ENCODE measurements around the gene GAS7.

GAS7 gene

GRCh38 chr17:9878356-9878755 is 320.1 kb downstream of the GAS7 start:
- peaks cover 8% of the 10 kb centered on the region for H3K9me3 ChIP-seq (ENCODE audit: severe bottlenecking)
- H3K36me3 ChIP-seq: no peaks in the 10 kb centered on the region
- DNase-seq: no peak
- H3K27ac ChIP-seq: no peak overlapping the region
- H3K4me3 ChIP-seq (ENCODE audit: low read depth, low read length): no peak overlapping the region
- H3K27me3 ChIP-seq (ENCODE audit: insufficient read depth, low read depth, severe bottlenecking): no peaks in the 10 kb centered on the region
- TF ChIP-seq CTCF (IDR thresholded peaks at IDR 0.05; ENCODE audit: low read depth, low read length): no peak

GRCh38 chr17:9875441-9875840 is 323.0 kb downstream of the GAS7 start:
- Histone ChIP-seq H3K27ac (no peak overlapping the region), H3K9me3 (ENCODE audit: severe bottlenecking) (no peaks in the 10 kb centered on the region), H3K27me3 (ENCODE audit: insufficient read depth, low read depth, severe bottlenecking) (no peaks in the 10 kb centered on the region), H3K36me3 (no peaks in the 10 kb centered on the region), H3K4me3 (ENCODE audit: low read depth, low read length) (no peak overlapping the region)
- DNase-seq: no peak
- TF ChIP-seq CTCF (IDR thresholded peaks at IDR 0.05; ENCODE audit: low read depth, low read length): no peak

DNA sequence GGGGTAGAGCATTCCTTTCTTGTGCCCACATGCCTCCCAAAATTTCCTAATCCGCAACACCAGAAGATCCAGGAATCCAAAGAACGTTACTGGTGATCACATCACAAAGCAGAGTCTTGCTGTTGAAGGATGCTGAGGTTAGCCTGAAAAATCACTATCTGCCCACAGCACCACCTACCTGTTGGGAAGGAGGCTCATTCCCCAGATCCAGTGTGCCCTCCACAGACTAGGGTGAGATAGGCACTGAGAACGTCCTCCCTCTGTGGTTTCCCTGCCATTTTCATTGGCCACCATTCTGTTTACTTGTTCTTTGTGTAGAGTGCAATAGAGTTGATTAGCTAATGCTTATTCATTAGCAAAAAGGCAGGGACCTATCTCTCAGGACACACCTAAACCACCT is 323.7 kb downstream of the GAS7 start:
- TF ChIP-seq CTCF (IDR thresholded peaks at IDR 0.05; ENCODE audit: low read depth, low read length): peak; percentile 28; the same call in 1 of the 2 replicates
- H3K27ac ChIP-seq: no peak overlapping the region
- H3K27me3 ChIP-seq (ENCODE audit: insufficient read depth, low read depth, severe bottlenecking): no peaks in the 10 kb centered on the region
- H3K4me3 ChIP-seq (ENCODE audit: low read depth, low read length): no peak overlapping the region
- H3K36me3 ChIP-seq: no peaks in the 10 kb centered on the region
- no peak for DNase-seq
- H3K9me3 ChIP-seq (ENCODE audit: severe bottlenecking): no peaks in the 10 kb centered on the region

GRCh38 chr17:9872852-9873251 is 325.6 kb downstream of the GAS7 start:
- H3K9me3 ChIP-seq (ENCODE audit: severe bottlenecking): no peaks in the 10 kb centered on the region
- H3K36me3 ChIP-seq: no peaks in the 10 kb centered on the region
- H3K27ac ChIP-seq: no peak overlapping the region
- TF ChIP-seq CTCF (IDR thresholded peaks at IDR 0.05; ENCODE audit: low read depth, low read length): no peak
- no peak overlapping the region for H3K4me3 ChIP-seq (ENCODE audit: low read depth, low read length)
- no peak for DNase-seq
- H3K27me3 ChIP-seq (ENCODE audit: insufficient read depth, low read depth, severe bottlenecking): no peaks in the 10 kb centered on the region

- no peak for TF ChIP-seq CTCF (IDR thresholded peaks at IDR 0.05; ENCODE audit: low read depth, low read length)
- Histone ChIP-seq H3K27me3 (ENCODE audit: insufficient read depth, low read depth, severe bottlenecking) (no peaks in the 10 kb centered on the region), H3K36me3 (no peaks in the 10 kb centered on the region), H3K27ac (no peak overlapping the region), H3K9me3 (ENCODE audit: severe bottlenecking) (no peaks in the 10 kb centered on the region), H3K4me3 (ENCODE audit: low read depth, low read length) (no peak overlapping the region)
- DNase-seq: no peak
Measured at GRCh38 chr17:9868552-9868951, 329.9 kb downstream of the GAS7 start.

DNA sequence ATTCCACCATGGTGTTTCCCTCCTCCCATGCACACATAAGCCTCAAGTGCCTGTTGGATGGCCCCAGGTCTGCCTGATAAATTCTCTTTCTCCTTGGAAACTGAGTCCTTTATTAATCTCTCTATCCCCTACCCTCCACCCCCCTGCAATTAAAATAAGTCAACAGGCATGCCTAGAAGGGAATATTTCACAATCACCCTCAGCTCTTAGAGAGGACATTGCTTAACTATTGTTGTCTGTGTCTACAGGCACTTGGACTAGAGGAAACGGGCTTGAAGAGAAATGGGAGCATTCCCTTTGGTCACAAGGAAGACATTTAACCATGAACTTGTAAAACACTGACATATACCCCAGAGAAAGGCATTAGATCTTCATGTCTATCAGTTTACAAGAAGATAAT is 332.8 kb downstream of the GAS7 start:
- no peaks in the 10 kb centered on the region for H3K9me3 ChIP-seq (ENCODE audit: severe bottlenecking)
- TF ChIP-seq CTCF (IDR thresholded peaks at IDR 0.05; ENCODE audit: low read depth, low read length): no peak
- H3K27ac ChIP-seq: no peak overlapping the region
- H3K36me3 ChIP-seq: no peaks in the 10 kb centered on the region
- DNase-seq: no peak
- H3K4me3 ChIP-seq (ENCODE audit: low read depth, low read length): no peak overlapping the region
- no peaks in the 10 kb centered on the region for H3K27me3 ChIP-seq (ENCODE audit: insufficient read depth, low read depth, severe bottlenecking)
